ENCODE results near the gene FCHSD1. TPM values are rescaled to one million over a fixed set of nuclear protein-coding genes. Genes with fewer than 3 reads are reported as not detected.

FCHSD1 gene
- total RNA-seq, 1 experiment from 2014 or later, result 37.2 TPM

DNA sequence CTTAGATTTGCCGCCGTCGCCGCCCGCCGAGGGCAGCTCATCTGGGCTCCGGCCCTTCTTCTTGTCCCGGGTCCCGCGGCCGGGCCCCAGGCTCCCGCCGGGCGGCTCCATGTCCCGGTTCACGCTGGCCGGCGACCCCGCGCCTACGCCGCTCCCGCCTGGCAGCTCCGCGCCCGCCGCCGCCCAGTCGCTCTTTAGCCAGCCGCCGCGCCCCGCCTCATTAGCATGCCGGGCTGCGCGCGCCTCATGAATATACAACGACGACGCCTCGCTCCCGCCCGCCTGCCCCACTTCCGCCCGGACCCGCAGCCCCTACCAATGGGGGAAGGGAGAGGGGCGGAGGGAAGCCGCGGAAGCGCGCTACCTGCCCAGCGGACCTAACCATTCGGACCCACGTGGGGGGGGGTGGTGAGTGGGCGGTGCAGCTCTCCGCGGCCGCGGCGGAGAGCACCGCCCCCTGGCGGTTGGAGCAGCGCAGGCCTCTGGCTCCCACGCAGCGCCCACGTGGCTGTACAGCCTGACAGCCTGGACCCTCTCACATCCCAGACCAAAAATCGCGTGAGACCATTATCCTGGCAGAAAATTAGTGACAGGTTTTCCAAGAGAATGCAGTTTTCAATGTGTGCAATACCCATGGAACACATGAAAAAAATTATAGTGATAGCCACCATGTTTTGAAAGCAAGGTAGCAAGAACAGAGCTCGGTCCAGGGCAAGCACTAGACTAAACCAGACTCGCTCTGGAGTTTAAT, 32.2 kb downstream of the FCHSD1 start, which contains the start of gene DIAPH1:
Gene DIAPH1, minus strand, starts transcription at position 197 of the 751 bp plus-strand sequence. Its CDS starts 86 bp downstream, at position 111.
- peak within 1 kb of the TSS; percentile 68 to 85 for H3K4me3 ChIP-seq (replicated peaks in 1 of 2; ENCODE audit: low read depth in 1 of 2, low read length in 2 of 2)
- H3K4me1 ChIP-seq (ENCODE audit: control insufficient read depth in 1 of 2, insufficient read depth in 2 of 2, low read length in 2 of 2), result peaks cover 6 to 25% of the 10 kb centered on the region in 2 experiments
- peaks cover 45% of the 10 kb centered on the region for H3K79me2 ChIP-seq (ENCODE audit: insufficient read depth, low read length)
- H4K20me1 ChIP-seq (ENCODE audit: insufficient read depth), result peaks cover 20% of the 10 kb centered on the region; the same call in 1 of the 2 replicates
- no peak within 1 kb of the TSS for H2AFZ ChIP-seq (ENCODE audit: low read depth, low read length, poor library complexity, severe bottlenecking)
- H3K4me2 ChIP-seq (ENCODE audit: low read length), result peak within 1 kb of the TSS; percentile 79
- H3K36me3 ChIP-seq (ENCODE audit: control insufficient read depth in 1 of 2, insufficient read depth in 2 of 2, low read length in 2 of 2), result peaks cover 11 to 26% of the 10 kb centered on the region in 2 experiments; a peak in 3 of 4 replicates
- H3K9me3 ChIP-seq (ENCODE audit: control insufficient read depth in 1 of 2, insufficient read depth in 1 of 2, low read depth in 1 of 2, low read length in 2 of 2), result no peaks in the 10 kb centered on the region
- no peaks in the 10 kb centered on the region for H3K27me3 ChIP-seq (ENCODE audit: insufficient read depth, low read length)
- ChIA-PET CTCF (interaction anchor here (0.8 to 2.7 kb wide), 13 partner anchors 9 to 395 kb away, joined by 3 to 72 read pairs (median 4); partner anchors contain the start of genes FCHSD1, HDAC3, PCDHB14 and RELL2), POLR2A (interaction anchor here (0.8 to 1.6 kb wide), 4 partner anchors 15 to 654 kb away, joined by 3 to 14 read pairs (median 4); partner anchors contain the start of genes HDAC3 and RELL2), RAD21 (ENCODE audit: low non-redundant PET in 1 of 2, low total read pairs in 2 of 2, uncharacterized antibody in 2 of 2, unreplicated experiment in 2 of 2) (interaction anchor here (0.7 to 1.5 kb wide), 5 partner anchors 18 to 27 kb away, joined by 3 to 5 read pairs (median 4); partner anchors contain the start of genes RELL2 (in 2 of the 2) and HDAC3 (in 1 of the 2))
- H3K9me2 ChIP-seq (ENCODE audit: insufficient read depth), result no peaks in the 10 kb centered on the region
- BruUV-seq (replicated peaks), result no TSS peak
- DNase-seq (ENCODE audit: low read depth, low spot score) (peak; percentile 93), ATAC-seq (peak; percentile 94)
- intact Hi-C loops (cut with micrococcal nuclease), result loop anchor here (1.0 to 5.0 kb wide), 3 partner anchors 17 to 1442 kb away; partner anchors contain the start of genes CYSTM1, HDAC3 and RELL2
- peak within 1 kb of the TSS; percentile 87 for H3K27ac ChIP-seq (ENCODE audit: low read depth, low read length)
- peak within 1 kb of the TSS; percentile 96 for H3K9ac ChIP-seq (ENCODE audit: low read length)
- TF ChIP-seq CBX3 (IDR thresholded peaks at IDR 0.05; ENCODE audit: low read depth), result peak; percentile 77
- no peak for TF ChIP-seq FOSL1 (IDR thresholded peaks at IDR 0.05; ENCODE audit: low read depth)
- TF ChIP-seq POLR2A (IDR thresholded peaks at IDR 0.05; ENCODE audit: borderline replicate concordance, extremely low read depth, insufficient read depth, insufficient read length), result peak; percentile 64
- no peak for TF ChIP-seq EZH2 (IDR thresholded peaks at IDR 0.05)
- TF ChIP-seq CEBPB (IDR thresholded peaks at IDR 0.05; ENCODE audit: low read depth), result no peak; the same call in 1 of the 2 replicates
- TF ChIP-seq REST (IDR thresholded peaks at IDR 0.05; ENCODE audit: low read depth), result no peak
- TF ChIP-seq MAX (IDR thresholded peaks at IDR 0.05), result peak; percentile 99
- TF ChIP-seq POLR2AphosphoS5 (IDR thresholded peaks at IDR 0.05; ENCODE audit: low read depth, low read length), result peak; percentile 86
- TF ChIP-seq CTCF (IDR thresholded peaks at IDR 0.05 in 2 of 3, conservative IDR thresholded peaks at IDR 0.05 in 1 of 3; ENCODE audit: borderline replicate concordance in 1 of 3, insufficient read depth in 1 of 3, low read depth in 2 of 3, low read length in 2 of 3), result peak; percentile 95 to 99 (median 96)
- peak; percentile 94 for TF ChIP-seq SP1 (IDR thresholded peaks at IDR 0.05; ENCODE audit: low read depth)
- TF ChIP-seq ATF3 (IDR thresholded peaks at IDR 0.05), result no peak
- TF ChIP-seq ZFX (IDR thresholded peaks at IDR 0.05), result no peak
- peak; percentile 80 for TF ChIP-seq RAD21 (IDR thresholded peaks at IDR 0.05; ENCODE audit: low read depth)
- TF ChIP-seq EGR1 (IDR thresholded peaks at IDR 0.05; ENCODE audit: low read depth), result peak; percentile 100
- no peak for TF ChIP-seq ZNF274 (IDR thresholded peaks at IDR 0.05; ENCODE audit: low read depth, low read length)
- TF ChIP-seq EZH2phosphoT487 (IDR thresholded peaks at IDR 0.05; ENCODE audit: borderline replicate concordance), result no peak
- TF ChIP-seq, protein P1, sequence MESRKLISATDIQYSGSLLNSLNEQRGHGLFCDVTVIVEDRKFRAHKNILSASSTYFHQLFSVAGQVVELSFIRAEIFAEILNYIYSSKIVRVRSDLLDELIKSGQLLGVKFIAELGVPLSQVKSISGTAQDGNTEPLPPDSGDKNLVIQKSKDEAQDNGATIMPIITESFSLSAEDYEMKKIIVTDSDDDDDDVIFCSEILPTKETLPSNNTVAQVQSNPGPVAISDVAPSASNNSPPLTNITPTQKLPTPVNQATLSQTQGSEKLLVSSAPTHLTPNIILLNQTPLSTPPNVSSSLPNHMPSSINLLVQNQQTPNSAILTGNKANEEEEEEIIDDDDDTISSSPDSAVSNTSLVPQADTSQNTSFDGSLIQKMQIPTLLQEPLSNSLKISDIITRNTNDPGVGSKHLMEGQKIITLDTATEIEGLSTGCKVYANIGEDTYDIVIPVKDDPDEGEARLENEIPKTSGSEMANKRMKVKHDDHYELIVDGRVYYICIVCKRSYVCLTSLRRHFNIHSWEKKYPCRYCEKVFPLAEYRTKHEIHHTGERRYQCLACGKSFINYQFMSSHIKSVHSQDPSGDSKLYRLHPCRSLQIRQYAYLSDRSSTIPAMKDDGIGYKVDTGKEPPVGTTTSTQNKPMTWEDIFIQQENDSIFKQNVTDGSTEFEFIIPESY (IDR thresholded peaks at IDR 0.05; ENCODE audit: extremely low read depth, insufficient replicate concordance, low read length), result peak; percentile 76
- TF ChIP-seq SIN3A (IDR thresholded peaks at IDR 0.05; ENCODE audit: low read depth), result peak; percentile 81
